ENCODE results near the gene YARS1.

Gene YARS1

DNA sequence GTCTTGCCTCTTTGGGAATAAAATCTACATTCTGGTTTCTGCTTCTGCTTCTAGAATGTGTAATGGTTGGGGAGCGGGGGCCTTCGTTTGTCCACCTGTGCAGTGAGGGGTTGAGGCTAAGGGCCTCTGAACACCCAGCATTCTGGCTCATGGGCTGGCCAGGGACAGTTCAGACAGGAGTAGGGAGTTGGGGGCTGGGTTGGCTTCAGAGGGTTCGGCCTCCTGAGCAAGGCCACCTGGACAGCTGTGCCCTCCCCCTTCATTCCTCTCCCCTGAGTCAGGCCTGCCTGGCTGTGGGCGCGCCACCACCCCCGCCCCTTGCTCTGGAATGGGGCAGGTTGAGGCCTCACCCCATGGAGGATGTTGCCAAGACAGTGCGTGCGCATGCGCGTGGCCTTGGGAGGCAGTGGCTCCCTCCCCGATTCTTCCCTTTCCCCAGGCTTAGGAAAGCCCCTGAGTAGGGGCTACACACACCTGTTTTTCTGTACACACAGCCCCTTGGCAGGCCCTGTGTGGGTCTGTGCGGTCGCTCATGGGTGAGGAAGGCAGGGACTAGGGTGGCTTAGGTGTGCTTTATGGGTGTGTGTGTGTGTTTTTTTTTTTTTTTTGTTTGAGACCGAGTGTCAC is 57.0 kb downstream of the YARS1 start:
- no peak overlapping the region for H3K4me3 ChIP-seq (ENCODE audit: low read depth, low read length)
- TF ChIP-seq, protein P1, sequence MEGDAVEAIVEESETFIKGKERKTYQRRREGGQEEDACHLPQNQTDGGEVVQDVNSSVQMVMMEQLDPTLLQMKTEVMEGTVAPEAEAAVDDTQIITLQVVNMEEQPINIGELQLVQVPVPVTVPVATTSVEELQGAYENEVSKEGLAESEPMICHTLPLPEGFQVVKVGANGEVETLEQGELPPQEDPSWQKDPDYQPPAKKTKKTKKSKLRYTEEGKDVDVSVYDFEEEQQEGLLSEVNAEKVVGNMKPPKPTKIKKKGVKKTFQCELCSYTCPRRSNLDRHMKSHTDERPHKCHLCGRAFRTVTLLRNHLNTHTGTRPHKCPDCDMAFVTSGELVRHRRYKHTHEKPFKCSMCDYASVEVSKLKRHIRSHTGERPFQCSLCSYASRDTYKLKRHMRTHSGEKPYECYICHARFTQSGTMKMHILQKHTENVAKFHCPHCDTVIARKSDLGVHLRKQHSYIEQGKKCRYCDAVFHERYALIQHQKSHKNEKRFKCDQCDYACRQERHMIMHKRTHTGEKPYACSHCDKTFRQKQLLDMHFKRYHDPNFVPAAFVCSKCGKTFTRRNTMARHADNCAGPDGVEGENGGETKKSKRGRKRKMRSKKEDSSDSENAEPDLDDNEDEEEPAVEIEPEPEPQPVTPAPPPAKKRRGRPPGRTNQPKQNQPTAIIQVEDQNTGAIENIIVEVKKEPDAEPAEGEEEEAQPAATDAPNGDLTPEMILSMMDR (IDR thresholded peaks at IDR 0.05; ENCODE audit: low read depth, low read length), result no peak

DNA sequence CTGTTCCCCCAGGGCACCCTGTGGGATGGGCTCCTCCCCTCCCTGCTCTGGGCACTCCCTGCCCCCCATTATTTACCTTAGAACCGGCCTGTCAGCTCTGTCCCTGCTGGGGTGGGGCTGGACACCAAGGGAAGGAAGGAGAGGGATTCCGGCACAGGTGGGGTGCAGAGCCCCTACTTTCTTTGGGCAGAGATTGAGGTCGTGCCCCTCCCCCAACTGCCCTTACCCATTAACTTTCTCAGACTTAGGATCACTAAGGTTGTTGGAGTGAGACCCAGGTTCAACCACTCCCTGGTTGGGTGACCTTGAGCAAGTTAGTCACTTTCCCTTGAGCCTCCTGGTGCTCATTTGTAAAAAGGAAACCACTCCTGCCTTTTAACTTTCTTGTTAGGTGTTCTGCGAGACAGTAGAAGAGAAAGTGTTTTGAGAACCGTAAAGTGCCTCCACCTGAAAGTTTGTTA is 57.6 kb downstream of the YARS1 start:
- TF ChIP-seq, protein P1 (IDR thresholded peaks at IDR 0.05; ENCODE audit: low read depth, low read length), result no peak
- H3K4me3 ChIP-seq (ENCODE audit: low read depth, low read length), result no peak overlapping the region

DNA sequence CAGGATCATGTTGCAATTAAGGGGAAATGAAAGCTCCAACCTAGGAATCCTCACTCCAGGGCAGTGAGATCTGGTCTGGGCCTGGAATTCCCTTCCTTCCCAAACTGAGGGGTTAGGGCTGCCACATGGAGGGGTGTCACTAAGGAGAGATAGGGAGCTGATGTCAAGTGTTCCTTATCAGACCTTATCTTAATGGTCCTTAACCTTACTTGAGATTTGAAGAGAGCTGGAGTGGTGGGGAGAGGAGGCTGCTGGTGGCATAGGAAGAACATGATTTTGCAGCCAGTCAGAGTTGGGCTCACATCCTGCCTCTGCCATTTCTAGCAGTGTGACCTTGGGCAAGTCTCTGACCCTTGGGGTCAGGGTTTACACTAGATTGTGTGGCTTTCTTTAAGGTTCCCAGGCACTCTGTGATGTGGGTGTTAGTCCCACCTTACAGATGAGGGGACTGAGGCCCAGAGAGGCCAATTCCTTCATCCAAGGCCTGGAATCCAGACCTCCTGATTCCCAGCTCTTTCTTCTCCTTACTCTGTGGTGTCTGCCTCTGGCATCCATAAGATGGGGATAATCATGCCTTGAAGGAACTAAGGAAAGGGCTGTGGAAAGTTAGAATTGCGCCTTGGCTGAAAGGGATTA is 58.2 kb downstream of the YARS1 start:
- TF ChIP-seq, protein P1 (IDR thresholded peaks at IDR 0.05; ENCODE audit: low read depth, low read length), result no peak
- H3K4me3 ChIP-seq (ENCODE audit: low read depth, low read length), result no peak overlapping the region

DNA sequence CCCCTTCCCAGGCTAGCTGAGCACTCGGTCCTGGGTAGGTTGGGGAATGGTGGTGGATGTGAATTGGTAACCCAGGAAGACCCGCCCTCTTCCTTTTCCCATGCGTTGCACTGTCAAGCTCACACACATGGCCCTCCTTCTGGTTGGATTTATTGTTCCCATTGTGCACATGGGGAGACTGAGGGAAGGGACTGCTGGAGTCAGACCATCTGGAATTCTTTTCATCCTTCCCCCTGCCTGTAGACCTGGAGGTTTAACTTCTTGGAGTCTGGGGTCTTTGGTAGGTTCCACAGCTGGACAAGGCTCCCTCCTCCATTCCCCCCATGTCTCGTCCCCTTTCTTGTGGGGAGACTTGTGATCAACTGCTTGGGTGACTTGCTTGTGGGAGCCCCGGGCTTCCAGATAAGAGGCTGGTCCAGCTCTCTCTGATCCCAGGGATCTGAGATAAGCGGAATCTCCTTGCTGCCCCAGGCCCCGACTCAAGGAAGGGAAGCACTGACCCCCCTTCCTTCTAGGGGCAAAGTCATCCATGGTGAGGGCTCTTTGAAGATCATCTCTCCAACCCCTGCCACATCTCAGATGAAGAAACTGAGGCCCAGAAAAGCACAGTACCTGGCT is 58.9 kb downstream of the YARS1 start:
- TF ChIP-seq, protein P1 (IDR thresholded peaks at IDR 0.05; ENCODE audit: low read depth, low read length), result no peak
- no peak overlapping the region for H3K4me3 ChIP-seq (ENCODE audit: low read depth, low read length)

DNA sequence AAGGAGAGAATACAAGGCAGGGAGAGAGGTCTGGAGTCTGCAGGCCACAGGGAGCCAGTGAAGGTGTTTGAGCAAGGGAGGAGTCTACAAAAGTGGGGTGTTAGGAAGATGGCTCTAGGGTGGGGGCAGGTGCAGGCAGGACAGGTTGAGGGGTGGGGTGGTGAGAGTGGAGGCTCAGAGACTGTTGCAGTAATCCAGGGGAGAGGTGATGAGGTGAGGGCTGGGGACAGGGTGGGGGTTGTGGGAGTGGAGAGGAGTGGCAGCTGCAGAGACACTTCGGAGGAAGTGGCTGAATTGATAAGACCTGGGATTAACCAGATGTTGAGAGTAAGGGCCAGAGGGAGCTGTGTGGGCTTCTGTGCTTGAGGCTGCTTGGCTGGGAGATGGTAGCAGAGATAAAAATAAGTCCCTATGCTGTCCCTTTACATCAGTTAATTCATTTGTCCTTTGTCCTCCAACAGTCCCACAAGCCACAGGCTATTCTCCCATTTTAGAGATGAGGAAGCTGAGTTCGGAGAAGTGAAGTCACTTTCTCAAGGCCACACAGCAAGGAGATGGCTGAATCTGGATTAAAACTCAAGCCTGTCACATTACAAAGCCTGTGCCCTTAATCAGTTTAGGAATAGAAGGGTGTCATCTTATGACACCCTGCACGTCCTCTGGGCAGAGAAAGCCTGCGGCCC is 59.8 kb downstream of the YARS1 start:
- TF ChIP-seq, protein P1 (IDR thresholded peaks at IDR 0.05; ENCODE audit: low read depth, low read length), result no peak

DNA sequence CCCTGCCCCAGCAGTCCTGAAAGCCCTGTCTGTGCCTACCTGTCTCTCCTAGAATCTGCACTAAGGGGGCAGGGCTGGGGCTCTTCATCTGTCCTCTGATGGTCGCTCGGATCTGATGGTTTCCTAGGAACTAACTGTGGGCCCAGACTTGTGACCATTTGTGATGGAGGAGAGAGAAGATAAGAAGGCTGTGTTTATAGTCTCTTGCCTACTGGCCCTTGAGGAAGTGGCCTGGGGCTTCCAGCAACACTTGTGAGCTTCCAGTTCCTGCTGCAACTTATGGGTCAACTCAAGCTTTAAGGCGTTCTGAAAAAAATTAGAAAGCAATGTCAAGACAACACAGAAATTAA is 61.4 kb downstream of the YARS1 start:
- no peak overlapping the region for H3K4me3 ChIP-seq (ENCODE audit: low read depth, low read length)
- TF ChIP-seq, protein P1 (IDR thresholded peaks at IDR 0.05; ENCODE audit: low read depth, low read length), result no peak

More for the DNA sequence above, 59.8 kb downstream of the YARS1 start:
- no peak overlapping the region for H3K4me3 ChIP-seq (ENCODE audit: low read depth, low read length)
